ENCODE measurements around the gene PXMP2. TPM values are rescaled to one million over a fixed set of nuclear protein-coding genes. Genes with fewer than 3 reads are reported as not detected.
"Not testable (repeated sequence)": the region's sequence is repeated elsewhere in the genome, so short reads cannot be mapped to it uniquely, and the experiment has no call there.

Gene PXMP2
- total RNA-seq, 1 experiment from 2014 or later = 83.5 TPM

DNA sequence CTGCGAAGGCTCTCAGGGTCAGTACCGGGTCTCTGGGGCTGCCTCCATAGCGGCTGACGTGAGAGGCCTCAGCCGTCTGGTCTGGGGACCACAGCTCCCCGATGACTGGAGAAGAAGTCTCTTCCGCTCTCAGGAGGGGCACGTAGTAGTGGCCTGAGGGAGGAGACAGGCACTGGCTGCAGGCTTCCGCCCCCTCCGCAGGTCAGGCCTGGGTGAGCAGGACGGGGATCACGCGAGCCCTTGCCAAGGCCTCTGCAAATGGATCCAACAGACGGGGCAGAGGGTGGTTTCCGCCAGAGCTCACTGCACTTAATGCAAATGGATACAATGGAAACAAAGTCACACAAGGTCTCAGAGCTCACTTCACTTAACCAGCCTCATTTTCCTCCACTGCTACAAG is 49.5 kb downstream of the PXMP2 start:
- in situ Hi-C loops (cut with HindIII; ENCODE audit: low sequenced_read_pairs) = no loop called here
- no peak for DNase-seq (ENCODE audit: low spot score)

DNA sequence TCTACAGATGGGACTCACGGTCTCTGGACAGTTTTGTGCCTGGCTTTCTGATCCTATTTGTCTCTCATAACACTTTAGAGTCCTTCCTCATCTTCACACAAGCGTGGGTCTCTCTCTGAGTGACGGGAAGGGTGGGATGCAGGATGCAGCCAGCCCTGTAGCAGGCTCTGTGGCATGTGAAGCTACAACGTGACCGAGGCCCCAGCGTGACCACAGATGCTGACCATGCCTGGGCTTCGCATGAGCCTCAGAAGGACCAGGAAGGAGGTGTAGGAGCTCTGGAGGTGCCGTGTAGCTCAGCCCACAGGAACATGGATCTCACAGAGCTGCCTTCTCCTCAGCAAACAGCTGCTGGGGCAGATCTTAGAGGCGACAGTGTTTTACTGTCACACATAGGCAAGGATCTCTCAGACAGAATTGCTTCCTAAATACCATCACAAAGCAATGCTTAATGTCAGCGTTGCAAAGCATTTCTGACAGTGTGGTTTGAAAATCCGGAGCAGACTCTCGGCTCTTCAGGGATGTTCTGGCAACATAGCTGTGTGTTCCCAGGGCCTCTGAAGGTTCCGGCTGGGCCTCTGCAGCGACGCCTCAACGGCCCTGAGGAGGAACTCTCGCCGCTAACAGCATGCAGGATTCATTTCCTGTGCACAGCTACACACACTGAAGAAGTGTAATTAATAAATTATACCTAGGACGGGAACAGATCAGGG is 52.4 kb downstream of the PXMP2 start:
- in situ Hi-C loops (cut with HindIII; ENCODE audit: low sequenced_read_pairs) = no loop called here
- DNase-seq (ENCODE audit: low spot score) = no peak

DNA sequence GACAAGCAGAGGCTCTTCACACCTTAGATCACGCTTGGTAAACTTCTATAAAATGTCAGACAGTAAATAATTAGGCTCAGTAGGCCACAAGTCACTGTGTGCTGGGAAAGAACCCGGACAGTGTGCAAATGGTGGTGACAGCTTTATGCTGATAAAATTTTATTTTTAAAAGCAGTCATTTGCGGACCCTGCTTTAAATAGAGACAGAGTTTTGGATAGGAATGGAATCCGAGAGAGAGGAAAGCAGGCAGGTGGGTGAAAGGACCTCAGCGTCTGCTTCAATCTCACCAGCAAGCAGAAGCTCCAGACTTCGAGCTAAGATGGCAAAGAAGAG is 52.9 kb downstream of the PXMP2 start:
- in situ Hi-C loops (cut with HindIII; ENCODE audit: low sequenced_read_pairs) = no loop called here
- no peak for DNase-seq (ENCODE audit: low spot score)

DNA sequence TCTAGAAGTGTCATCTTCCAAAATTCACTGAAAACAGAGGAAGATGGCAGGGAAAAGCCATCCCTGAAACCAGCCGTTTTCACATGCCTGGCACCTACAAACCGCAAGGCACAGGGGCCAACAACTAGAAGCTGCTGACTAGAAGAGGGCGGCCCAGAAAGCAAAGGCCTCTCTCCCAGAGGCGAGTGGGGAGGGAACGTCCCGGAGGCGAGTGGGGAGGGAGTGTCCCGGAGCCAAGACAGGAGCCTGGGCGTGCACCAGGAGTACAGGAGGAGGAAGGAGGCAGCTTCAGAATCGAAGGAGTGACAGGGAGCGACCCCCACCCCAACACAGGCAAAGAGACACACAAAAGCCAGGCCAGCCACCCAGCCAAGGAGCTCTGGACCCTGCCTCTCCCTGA is 53.3 kb downstream of the PXMP2 start:
- in situ Hi-C loops (cut with HindIII; ENCODE audit: low sequenced_read_pairs) = no loop called here
- DNase-seq (ENCODE audit: low spot score) = no peak

DNA sequence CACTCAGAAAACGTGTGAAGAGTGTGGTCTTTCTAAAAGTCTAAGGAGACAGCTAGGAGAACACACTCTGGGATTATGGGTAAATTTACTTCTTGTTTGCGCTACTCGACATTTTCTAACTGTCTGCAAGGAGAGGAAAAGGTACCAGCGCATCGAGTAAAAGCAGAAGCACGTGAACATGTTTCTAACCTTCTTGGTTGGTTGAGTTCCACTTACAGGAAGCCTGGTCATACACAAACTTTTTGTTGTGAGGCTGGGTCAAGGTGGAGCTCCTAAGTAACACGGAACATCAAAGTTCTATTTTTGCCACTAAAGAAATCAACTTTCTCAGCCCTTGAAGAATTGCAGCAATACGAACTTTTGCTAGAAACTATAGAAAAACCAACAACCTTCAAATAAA is 54.2 kb downstream of the PXMP2 start:
- no peak for DNase-seq (ENCODE audit: low spot score)
- in situ Hi-C loops (cut with HindIII; ENCODE audit: low sequenced_read_pairs) = no loop called here

DNA sequence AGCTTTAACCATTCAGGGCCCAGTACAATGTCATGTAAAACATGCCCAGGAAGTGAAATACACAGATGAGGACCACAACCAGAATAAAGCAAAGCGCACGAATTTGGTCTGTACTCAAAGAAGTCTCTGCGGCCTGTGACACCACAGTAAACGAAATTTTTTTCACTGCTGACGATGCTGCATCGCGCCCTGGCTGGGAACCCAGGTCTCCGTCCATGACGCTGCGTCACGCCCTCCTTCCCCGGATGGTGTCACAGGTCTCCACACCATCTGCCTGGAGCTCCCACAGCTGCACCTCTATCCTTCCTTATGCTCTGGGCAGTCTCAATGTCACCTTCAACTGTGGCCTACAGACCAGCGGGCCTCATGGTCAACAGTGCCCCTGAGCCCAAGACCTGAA is 56.4 kb downstream of the PXMP2 start:
- no peak for DNase-seq (ENCODE audit: low spot score)
- in situ Hi-C loops (cut with HindIII; ENCODE audit: low sequenced_read_pairs) = no loop called here

DNA sequence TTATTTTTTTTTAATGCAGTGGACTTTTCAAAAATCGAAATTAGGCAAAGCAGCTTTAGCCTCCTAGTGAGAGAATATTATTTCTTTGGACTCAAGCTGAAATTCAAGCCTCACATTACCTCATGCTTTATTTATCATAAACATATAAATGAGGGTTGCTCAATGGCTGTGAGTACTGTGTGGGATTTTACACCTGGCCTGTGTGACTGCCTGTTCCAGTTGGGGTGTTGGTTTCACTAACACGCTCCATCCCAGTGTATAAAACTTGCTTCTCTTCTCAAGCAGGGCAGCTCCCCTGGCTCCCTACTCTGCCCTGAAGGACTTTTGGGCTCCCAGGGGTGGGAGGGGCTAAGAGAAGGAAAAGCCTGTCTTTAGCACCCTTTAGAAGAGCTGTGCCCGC is 59.2 kb downstream of the PXMP2 start:
- in situ Hi-C loops (cut with HindIII; ENCODE audit: low sequenced_read_pairs) = no loop called here
- DNase-seq (ENCODE audit: low spot score) = no peak

DNA sequence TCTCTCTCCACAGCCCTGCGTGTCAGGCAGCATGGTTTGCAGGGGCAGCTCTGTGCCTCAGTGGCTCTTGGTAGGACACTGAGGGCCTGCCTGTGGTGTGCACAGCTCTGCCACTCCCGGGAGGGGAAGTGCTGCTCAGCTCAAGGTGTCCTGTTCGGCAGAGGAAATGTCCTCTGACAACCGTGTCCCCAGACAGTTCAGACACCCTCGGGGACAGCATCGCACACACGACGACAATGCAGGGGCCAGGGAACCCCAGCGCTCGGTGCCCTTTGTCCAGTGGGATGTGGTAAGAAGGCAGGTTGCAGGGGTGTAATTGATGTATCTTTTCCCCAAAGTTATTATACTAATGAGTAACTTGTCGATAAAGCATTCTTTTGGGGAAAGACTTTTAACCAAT is 60.0 kb downstream of the PXMP2 start:
- in situ Hi-C loops (cut with HindIII; ENCODE audit: low sequenced_read_pairs) = no loop called here
- DNase-seq (ENCODE audit: low spot score) = no peak

DNA sequence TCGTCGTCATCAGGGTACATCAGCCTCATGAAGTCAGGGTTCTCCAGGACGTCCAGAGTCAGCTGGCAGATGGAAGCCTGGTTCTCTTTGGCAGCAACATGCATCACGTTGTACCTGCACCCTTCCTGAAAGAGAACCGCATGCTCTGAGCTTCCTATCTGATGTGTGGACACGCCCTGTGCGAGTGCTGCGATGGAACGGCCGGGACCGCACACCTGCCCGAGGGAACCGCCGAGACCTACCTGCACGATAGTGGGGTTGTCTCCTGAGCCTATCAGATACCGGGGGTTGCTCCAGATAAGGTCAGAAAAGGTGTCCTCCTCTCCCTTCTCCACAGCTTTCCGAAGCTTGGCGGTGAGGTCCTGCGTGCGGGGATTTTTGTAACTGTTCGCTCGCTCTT is 60.5 kb downstream of the PXMP2 start:
- in situ Hi-C loops (cut with HindIII; ENCODE audit: low sequenced_read_pairs) = no loop called here
- DNase-seq (ENCODE audit: low spot score) = no peak

DNA sequence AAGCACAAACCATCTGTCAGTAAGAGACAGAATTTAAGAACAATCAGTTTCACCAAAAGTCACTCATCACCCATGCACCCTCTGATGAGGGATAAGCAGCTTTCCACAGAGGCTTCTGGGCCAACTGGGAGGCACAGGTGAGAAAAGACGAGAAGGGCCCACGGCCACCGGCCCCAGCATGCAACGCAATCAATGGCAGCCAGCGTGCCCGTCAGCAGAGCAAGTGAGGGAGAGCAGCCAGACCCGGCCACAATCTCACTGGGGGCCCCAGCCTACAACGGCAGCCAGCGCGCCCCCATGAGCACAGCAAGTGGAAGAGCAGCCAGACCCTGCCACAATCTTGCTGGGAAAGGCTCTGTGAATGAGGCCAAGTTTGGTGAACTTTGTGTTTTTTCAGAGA is 60.9 kb downstream of the PXMP2 start:
- in situ Hi-C loops (cut with HindIII; ENCODE audit: low sequenced_read_pairs) = no loop called here

DNA sequence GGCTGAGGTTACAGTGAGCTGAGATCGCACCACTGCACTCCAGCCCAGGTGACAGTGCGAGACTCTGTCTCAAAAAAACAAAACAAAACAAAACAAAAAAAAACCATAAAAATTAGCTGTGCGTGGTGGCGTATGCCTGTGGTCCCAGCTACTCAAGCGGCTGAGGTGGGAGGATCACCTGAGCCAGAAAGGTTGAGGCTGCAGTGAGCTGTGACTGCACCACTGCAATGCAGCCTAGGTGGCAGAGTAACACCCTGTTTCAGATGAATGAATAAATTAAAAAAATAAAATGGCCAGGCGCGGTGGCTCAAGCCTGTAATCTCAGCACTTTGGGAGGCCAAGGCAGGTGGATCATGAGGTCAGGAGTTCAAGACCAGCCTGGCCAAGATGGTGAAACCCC is 66.3 kb downstream of the PXMP2 start:
- in situ Hi-C loops (cut with HindIII; ENCODE audit: low sequenced_read_pairs); DNase-seq (ENCODE audit: low spot score): not testable (repeated sequence)

More for the DNA sequence above, 60.9 kb downstream of the PXMP2 start:
- DNase-seq (ENCODE audit: low spot score) = no peak

DNA sequence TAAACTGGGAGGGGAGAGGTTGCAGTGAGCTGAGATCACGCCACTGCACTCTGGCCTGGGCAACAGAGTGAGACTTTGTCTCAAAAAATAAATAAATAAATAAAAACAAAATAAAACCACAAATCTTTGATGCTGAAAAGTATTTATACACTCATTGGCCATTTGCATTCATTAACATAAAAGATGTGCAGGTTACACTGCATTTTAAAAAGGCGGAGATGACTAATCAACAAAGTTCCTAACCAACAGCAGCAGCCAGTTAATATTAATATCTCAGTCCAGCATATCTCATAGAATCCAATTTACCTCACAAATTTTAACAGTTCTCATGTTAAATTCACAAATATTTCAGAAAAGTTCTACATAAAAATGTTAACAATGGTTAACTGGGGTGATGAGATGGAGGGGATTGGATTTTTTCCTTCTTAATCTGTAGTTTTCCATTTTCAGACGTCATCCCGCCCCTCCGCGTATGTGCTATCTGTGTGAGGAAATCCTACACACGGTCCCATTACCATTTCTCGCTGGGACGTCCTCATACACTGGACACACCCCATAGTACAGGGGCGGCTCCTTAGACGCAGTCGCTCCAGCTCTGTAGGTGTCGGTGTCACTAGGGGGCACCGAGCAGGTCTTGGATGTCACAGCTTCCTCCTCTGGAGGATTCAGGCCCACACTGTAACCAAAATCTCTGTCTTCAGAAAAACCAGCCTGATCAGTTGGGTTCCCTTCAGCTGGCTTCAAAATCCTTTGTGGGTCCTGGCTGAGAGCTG is 67.0 kb downstream of the PXMP2 start:
- in situ Hi-C loops (cut with HindIII; ENCODE audit: low sequenced_read_pairs) = no loop called here
- no peak for DNase-seq (ENCODE audit: low spot score)

Other genes with a start within 250 kb of the PXMP2 start
- 9.5 and 10.2 TPM in 2 replicates for gene FBRSL1, start 197.4 kb upstream of the PXMP2 start, total RNA-seq (2014; rRNA removed; shearing (Covaris generic))
- not detected in 2 replicates for gene LRCOL1, start 77.0 kb upstream of the PXMP2 start, total RNA-seq (2014; rRNA removed; shearing (Covaris generic))
- gene P2RX2, start 68.8 kb upstream of the PXMP2 start, total RNA-seq (2014; rRNA removed; shearing (Covaris generic)) = 0.17 and 0.43 TPM in 2 replicates
- gene POLE, start 245 bp upstream of the PXMP2 start, total RNA-seq (2014; rRNA removed; shearing (Covaris generic)) = 19.0 and 30.9 TPM in 2 replicates
- gene PGAM5, start 23.3 kb downstream of the PXMP2 start, total RNA-seq (2014; rRNA removed; shearing (Covaris generic)) = 112 and 121 TPM in 2 replicates
- 27.9 and 34.3 TPM in 2 replicates for gene ANKLE2, start 74.2 kb downstream of the PXMP2 start, total RNA-seq (2014; rRNA removed; shearing (Covaris generic))
- 13.6 and 24.7 TPM in 2 replicates for gene GOLGA3, start 141.3 kb downstream of the PXMP2 start, total RNA-seq (2014; rRNA removed; shearing (Covaris generic))
- 32.5 and 38.6 TPM in 2 replicates for gene CHFR, start 200.0 kb downstream of the PXMP2 start, total RNA-seq (2014; rRNA removed; shearing (Covaris generic))